Measurements from ENCODE around the gene KRTAP5-5.

The KRTAP5-5 gene

GRCh38 chr11:1637628-1638027 is 8.1 kb downstream of the KRTAP5-5 start:
- H3K9me3 ChIP-seq (ENCODE audit: insufficient read depth, low read length, severe bottlenecking): no peaks in the 10 kb centered on the region
- no peaks in the 10 kb centered on the region for H3K4me1 ChIP-seq (ENCODE audit: insufficient read depth, low read length)
- no peak for TF ChIP-seq EZH2 (IDR thresholded peaks at IDR 0.05; ENCODE audit: borderline replicate concordance, low read depth, low read length, severe bottlenecking)
- TF ChIP-seq CTCF (IDR thresholded peaks at IDR 0.05; ENCODE audit: borderline replicate concordance, extremely low read depth, low read length, poor library complexity, severe bottlenecking): no peak
- no peaks in the 10 kb centered on the region for H3K36me3 ChIP-seq (ENCODE audit: insufficient read depth, low read length)
- no peaks in the 10 kb centered on the region for H4K20me1 ChIP-seq (ENCODE audit: insufficient read depth, low read length)
- H3K79me2 ChIP-seq (ENCODE audit: insufficient read depth, low read length): no peaks in the 10 kb centered on the region
- H3K27ac ChIP-seq (ENCODE audit: low read length): no peak overlapping the region
- no peak overlapping the region for H3K4me2 ChIP-seq (ENCODE audit: insufficient read depth, low read length)
- no peak overlapping the region for H3K9ac ChIP-seq (ENCODE audit: low read depth, low read length)
- DNase-seq: no peak
- ATAC-seq (ENCODE audit: insufficient read depth, low read depth): no peak
- H3K27me3 ChIP-seq (ENCODE audit: insufficient read depth, low read length, poor library complexity): peaks cover 8% of the 10 kb centered on the region
- no peak overlapping the region for H3K4me3 ChIP-seq (ENCODE audit: low read depth in 1 of 2, low read length in 2 of 2)
- H2AFZ ChIP-seq (ENCODE audit: low read depth, low read length): no peak overlapping the region

- TF ChIP-seq EZH2 (IDR thresholded peaks at IDR 0.05; ENCODE audit: borderline replicate concordance, low read depth, low read length, severe bottlenecking) (no peak), CTCF (IDR thresholded peaks at IDR 0.05; ENCODE audit: borderline replicate concordance, extremely low read depth, low read length, poor library complexity, severe bottlenecking) (no peak)
- H3K27ac ChIP-seq (ENCODE audit: low read length): no peak overlapping the region
- no peaks in the 10 kb centered on the region for H3K79me2 ChIP-seq (ENCODE audit: insufficient read depth, low read length)
- DNase-seq (no peak), ATAC-seq (ENCODE audit: insufficient read depth, low read depth) (no peak)
- H3K4me2 ChIP-seq (ENCODE audit: insufficient read depth, low read length): no peak overlapping the region
- H3K27me3 ChIP-seq (ENCODE audit: insufficient read depth, low read length, poor library complexity): peaks cover 8% of the 10 kb centered on the region
- H2AFZ ChIP-seq (ENCODE audit: low read depth, low read length): no peak overlapping the region
- no peak overlapping the region for H3K9ac ChIP-seq (ENCODE audit: low read depth, low read length)
- H3K9me3 ChIP-seq (ENCODE audit: insufficient read depth, low read length, severe bottlenecking): no peaks in the 10 kb centered on the region
- H3K4me3 ChIP-seq (ENCODE audit: low read depth in 1 of 2, low read length in 2 of 2): no peak overlapping the region
- no peaks in the 10 kb centered on the region for H4K20me1 ChIP-seq (ENCODE audit: insufficient read depth, low read length)
- H3K4me1 ChIP-seq (ENCODE audit: insufficient read depth, low read length): no peaks in the 10 kb centered on the region
- no peaks in the 10 kb centered on the region for H3K36me3 ChIP-seq (ENCODE audit: insufficient read depth, low read length)
Observed at GRCh38 chr11:1638344-1638743, 8.8 kb downstream of the KRTAP5-5 start.

GRCh38 chr11:1639102-1639620 is 9.6 kb downstream of the KRTAP5-5 start:
- H3K4me1 ChIP-seq (ENCODE audit: insufficient read depth, low read length): no peaks in the 10 kb centered on the region
- TF ChIP-seq CTCF (IDR thresholded peaks at IDR 0.05; ENCODE audit: borderline replicate concordance, extremely low read depth, low read length, poor library complexity, severe bottlenecking) (no peak), EZH2 (IDR thresholded peaks at IDR 0.05; ENCODE audit: borderline replicate concordance, low read depth, low read length, severe bottlenecking) (no peak)
- H3K27ac ChIP-seq (ENCODE audit: low read length): no peak overlapping the region
- H3K4me2 ChIP-seq (ENCODE audit: insufficient read depth, low read length): no peak overlapping the region
- H3K9me3 ChIP-seq (ENCODE audit: insufficient read depth, low read length, severe bottlenecking): no peaks in the 10 kb centered on the region
- no peaks in the 10 kb centered on the region for H3K36me3 ChIP-seq (ENCODE audit: insufficient read depth, low read length)
- no peak overlapping the region for H3K9ac ChIP-seq (ENCODE audit: low read depth, low read length)
- ATAC-seq (ENCODE audit: insufficient read depth, low read depth): no peak
- no peak for DNase-seq
- no peak overlapping the region for H3K4me3 ChIP-seq (ENCODE audit: low read depth in 1 of 2, low read length in 2 of 2)
- H4K20me1 ChIP-seq (ENCODE audit: insufficient read depth, low read length): no peaks in the 10 kb centered on the region
- peaks cover 8% of the 10 kb centered on the region for H3K27me3 ChIP-seq (ENCODE audit: insufficient read depth, low read length, poor library complexity)
- no peaks in the 10 kb centered on the region for H3K79me2 ChIP-seq (ENCODE audit: insufficient read depth, low read length)
- no peak overlapping the region for H2AFZ ChIP-seq (ENCODE audit: low read depth, low read length)

GRCh38 chr11:1639666-1640065 is 10.1 kb downstream of the KRTAP5-5 start:
- no peak overlapping the region for H2AFZ ChIP-seq (ENCODE audit: low read depth, low read length)
- no peak for ATAC-seq (ENCODE audit: insufficient read depth, low read depth)
- DNase-seq: no peak
- peaks cover 8% of the 10 kb centered on the region for H3K27me3 ChIP-seq (ENCODE audit: insufficient read depth, low read length, poor library complexity)
- no peaks in the 10 kb centered on the region for H3K4me1 ChIP-seq (ENCODE audit: insufficient read depth, low read length)
- H3K36me3 ChIP-seq (ENCODE audit: insufficient read depth, low read length): no peaks in the 10 kb centered on the region
- H3K4me2 ChIP-seq (ENCODE audit: insufficient read depth, low read length): no peak overlapping the region
- no peak overlapping the region for H3K9ac ChIP-seq (ENCODE audit: low read depth, low read length)
- no peak overlapping the region for H3K4me3 ChIP-seq (ENCODE audit: low read depth in 1 of 2, low read length in 2 of 2)
- TF ChIP-seq CTCF (IDR thresholded peaks at IDR 0.05; ENCODE audit: borderline replicate concordance, extremely low read depth, low read length, poor library complexity, severe bottlenecking) (no peak), EZH2 (IDR thresholded peaks at IDR 0.05; ENCODE audit: borderline replicate concordance, low read depth, low read length, severe bottlenecking) (no peak)
- H3K9me3 ChIP-seq (ENCODE audit: insufficient read depth, low read length, severe bottlenecking): no peaks in the 10 kb centered on the region
- no peaks in the 10 kb centered on the region for H3K79me2 ChIP-seq (ENCODE audit: insufficient read depth, low read length)
- no peak overlapping the region for H3K27ac ChIP-seq (ENCODE audit: low read length)
- no peaks in the 10 kb centered on the region for H4K20me1 ChIP-seq (ENCODE audit: insufficient read depth, low read length)
